Suprapubic skin (tissue), 4 donors: ENCODE data around the gene CHIA. TPM values are rescaled to one million over a fixed set of nuclear protein-coding genes. Genes with fewer than 3 reads are reported as not detected.

Experiments
- DNase-seq, 2 donors: peaks; one replicate each; pipeline ENCODE4 v3.0.0-alpha.2; 2019; ENCODE audit warnings: low spot score in 2 of 2
- H3K27ac ChIP-seq: fragments of 200-600 bp; sonication (generic); one replicate; pipeline ENCODE4 v1.5.1; 2019
- H3K27me3 ChIP-seq: fragments of 200-600 bp; sonication (generic); one replicate; pipeline ENCODE4 v1.5.1; 2019
- H3K36me3 ChIP-seq: fragments of 200-600 bp; sonication (generic); one replicate; pipeline ENCODE4 v1.5.1; 2019
- H3K4me1 ChIP-seq: fragments of 200-600 bp; sonication (generic); one replicate; pipeline ENCODE4 v1.5.1; 2019
- H3K4me3 ChIP-seq: fragments of 200-600 bp; sonication (generic); one replicate; pipeline ENCODE4 v1.5.1; 2019; ENCODE audit warnings: mild to moderate bottlenecking
- H3K9me3 ChIP-seq: fragments of 200-600 bp; sonication (generic); one replicate; pipeline ENCODE4 v1.5.1; 2019
- CTCF ChIP-seq, 2 donors: fragments of 200-600 bp in 1 of 2; fragments of 450-650 bp in 1 of 2; sonication (generic) in 1 of 2; IDR thresholded peaks; one replicate each; pipeline ENCODE4 v1.5.1; 2016 to 2019; ENCODE audit warnings: antibody characterized with exemption in 2 of 2, mild to moderate bottlenecking in 1 of 2, moderate library complexity in 1 of 2
- EP300 ChIP-seq: sonication (generic); formaldehyde crosslinking; IDR thresholded peaks from one replicate; pipeline ENCODE4 v1.6.1; 2017; ENCODE audit warnings: antibody characterized with exemption
- POLR2A ChIP-seq, 2 donors: fragments of 450-650 bp; IDR thresholded peaks; one replicate each; pipeline ENCODE4 v1.6.1; 2017; ENCODE audit warnings: antibody characterized with exemption in 2 of 2, mild to moderate bottlenecking in 2 of 2, moderate library complexity in 2 of 2
- POLR2AphosphoS5 ChIP-seq, 3 donors: sonication (generic); formaldehyde crosslinking; IDR thresholded peaks; one replicate each; pipeline ENCODE4 v1.6.1; 2017; ENCODE audit warnings: antibody characterized with exemption in 3 of 3
- whole genome bisulfite sequencing: methylation state at CpG from one replicate; pipeline ENCODE4 v1.1.5; 2018; 5-methylcytosine and 5-hydroxymethylcytosine counted together
- total RNA-seq, 4 donors: library from RNA; depleted of rRNA; stranded (reverse); fragments of >200 nt; gene quantifications; one replicate each; pipeline ENCODE4 v1.1.0, GENCODE V29; 2016

CHIA gene
- total RNA-seq, 4 donors from 2014 or later, result not detected

GRCh38 chr1:111251570-111251969 is 39.1 kb upstream of the CHIA start:
- no peak overlapping the region for H3K4me3 ChIP-seq
- no peaks in the 10 kb centered on the region for H3K4me1 ChIP-seq
- WGBS, result 78% methylated on average over 8 of the region's 8 CpGs
- no peak for TF ChIP-seq POLR2AphosphoS5 (IDR thresholded peaks at IDR 0.05)
- no peak for TF ChIP-seq CTCF (IDR thresholded peaks at IDR 0.05)
- TF ChIP-seq EP300, result no peak
- TF ChIP-seq POLR2A (IDR thresholded peaks at IDR 0.05), result no peak
- H3K27ac ChIP-seq, result no peak overlapping the region
- no peak for DNase-seq
- H3K9me3 ChIP-seq, result no peaks in the 10 kb centered on the region
- H3K27me3 ChIP-seq, result peaks cover 8% of the 10 kb centered on the region
- H3K36me3 ChIP-seq, result no peaks in the 10 kb centered on the region

- H3K36me3 ChIP-seq, result no peaks in the 10 kb centered on the region
- no peaks in the 10 kb centered on the region for H3K9me3 ChIP-seq
- peaks cover 8% of the 10 kb centered on the region for H3K27me3 ChIP-seq
- WGBS, result 97% methylated on average over 2 of the region's 2 CpGs
- no peak for DNase-seq
- no peak overlapping the region for H3K4me3 ChIP-seq
- H3K4me1 ChIP-seq, result no peaks in the 10 kb centered on the region
- TF ChIP-seq CTCF (IDR thresholded peaks at IDR 0.05), result no peak
- TF ChIP-seq POLR2A (IDR thresholded peaks at IDR 0.05), result no peak
- TF ChIP-seq POLR2AphosphoS5 (IDR thresholded peaks at IDR 0.05), result no peak
- TF ChIP-seq EP300, result no peak
- H3K27ac ChIP-seq, result no peak overlapping the region
These were observed 37.9 kb upstream of the CHIA start for GRCh38 chr1:111252786-111253185.

GRCh38 chr1:111253876-111254275 is 36.8 kb upstream of the CHIA start:
- WGBS, result 76% methylated on average over 1 of the region's 1 CpG
- TF ChIP-seq POLR2A (IDR thresholded peaks at IDR 0.05), result no peak
- no peak for TF ChIP-seq EP300
- no peak for TF ChIP-seq CTCF (IDR thresholded peaks at IDR 0.05)
- TF ChIP-seq POLR2AphosphoS5 (IDR thresholded peaks at IDR 0.05), result no peak
- H3K4me3 ChIP-seq, result no peak overlapping the region
- DNase-seq, result no peak
- no peaks in the 10 kb centered on the region for H3K36me3 ChIP-seq
- no peak overlapping the region for H3K27ac ChIP-seq
- peaks cover 8% of the 10 kb centered on the region for H3K27me3 ChIP-seq
- H3K9me3 ChIP-seq, result no peaks in the 10 kb centered on the region
- no peaks in the 10 kb centered on the region for H3K4me1 ChIP-seq

- Histone ChIP-seq H3K36me3 (no peaks in the 10 kb centered on the region), H3K27me3 (peaks cover 7% of the 10 kb centered on the region), H3K9me3 (no peaks in the 10 kb centered on the region), H3K4me3 (no peak overlapping the region), H3K27ac (no peak overlapping the region), H3K4me1 (no peaks in the 10 kb centered on the region)
- no peak for DNase-seq
- TF ChIP-seq POLR2A (IDR thresholded peaks at IDR 0.05), result no peak
- no peak for TF ChIP-seq CTCF (IDR thresholded peaks at IDR 0.05)
- no peak for TF ChIP-seq EP300
- no peak for TF ChIP-seq POLR2AphosphoS5 (IDR thresholded peaks at IDR 0.05)
- 73% methylated on average over 8 of the region's 8 CpGs for WGBS
These were observed 33.5 kb upstream of the CHIA start for GRCh38 chr1:111256988-111257658.

GRCh38 chr1:111267801-111268508 is 22.7 kb upstream of the CHIA start:
- no peak overlapping the region for H3K4me3 ChIP-seq
- peaks cover 26% of the 10 kb centered on the region for H3K27me3 ChIP-seq
- no peak overlapping the region for H3K27ac ChIP-seq
- TF ChIP-seq CTCF (IDR thresholded peaks at IDR 0.05) (no peak), EP300 (no peak), POLR2A (IDR thresholded peaks at IDR 0.05) (no peak), POLR2AphosphoS5 (IDR thresholded peaks at IDR 0.05) (no peak)
- H3K4me1 ChIP-seq, result peaks cover 9% of the 10 kb centered on the region
- H3K36me3 ChIP-seq, result no peaks in the 10 kb centered on the region
- no peak for DNase-seq
- no peaks in the 10 kb centered on the region for H3K9me3 ChIP-seq
- WGBS, result 63% methylated on average over 3 of the region's 4 CpGs
